Left lung (tissue), 10 donors: ENCODE data around the gene ST3GAL3. TPM values are rescaled to one million over a fixed set of nuclear protein-coding genes. Genes with fewer than 3 reads are reported as not detected.

Source experiments
- ATAC-seq: fragments of 200-7000 bp; cut with Tn5 transposase; one replicate; pipeline ENCODE4 v1.9.1; 2020; ENCODE audit warnings: moderate library complexity
- DNase-seq, 4 donors: peaks; one replicate each; pipeline ENCODE4 v3.0.0-alpha.2; 2013 to 2020
- H3K27ac ChIP-seq, 2 donors: fragments of 200-600 bp; sonication (generic) in 1 of 2; one replicate each; pipeline versions ENCODE4 v1.5.0 to v1.8.0; 2020 to 2021
- H3K27me3 ChIP-seq, 2 donors: fragments of 200-600 bp; sonication (generic) in 1 of 2; one replicate each; pipeline versions ENCODE4 v1.5.0 to v1.8.0; 2020 to 2021
- H3K36me3 ChIP-seq, 2 donors: fragments of 200-600 bp; sonication (generic) in 1 of 2; one replicate each; pipeline versions ENCODE4 v1.5.0 to v1.8.0; 2020 to 2021
- H3K4me1 ChIP-seq, 2 donors: fragments of 200-600 bp; one replicate each; pipeline ENCODE4 v1.8.0; 2021
- H3K4me3 ChIP-seq, 2 donors: fragments of 200-600 bp; sonication (generic) in 1 of 2; one replicate each; pipeline versions ENCODE4 v1.5.0 to v1.8.0; 2020 to 2021; ENCODE audit warnings: mild to moderate bottlenecking in 1 of 2
- H3K9me3 ChIP-seq, 2 donors: fragments of 200-600 bp; sonication (generic) in 1 of 2; one replicate each; pipeline versions ENCODE4 v1.5.0 to v1.8.0; 2020 to 2021
- CTCF ChIP-seq, 2 donors: fragments of 200-600 bp; sonication (generic) in 1 of 2; IDR thresholded peaks; one replicate each; pipeline versions ENCODE4 v1.5.0 to v1.8.0; 2021; ENCODE audit warnings: antibody characterized with exemption in 2 of 2
- intact Hi-C, 2 donors: fragments of 100-400 bp; cut with DNase I; formaldehyde crosslinking; loops; one replicate each; pipeline versions ENCODE4 v1.11.2 to v1.14.2; 2022
- polyA plus RNA-seq, 6 donors: library from polyadenylated mRNA; unstranded; fragments of 120-200 nt; gene quantifications; one replicate each; pipeline ENCODE4 v1.2.1, GENCODE V29; 2013; ENCODE audit not compliant: insufficient read length in 6 of 6
- total RNA-seq, 2 donors: library from RNA; stranded (reverse); fragmentation: NEBNext Ultra II Directional; extraction: Animal tissue kit (Norgen Biotek cat#: 25700); gene quantifications; one replicate each; pipeline ENCODE4 v1.2.1, GENCODE V29; 2021
- donor health status: DM: no; HTN: yes; CAD: no.
- donor health status: DM: no; HTN: no; CAD: no.

Gene ST3GAL3
- total and polyA plus RNA-seq, 8 donors = 18.9 to 42.4 (median 34.4) TPM

- intact Hi-C loops = no loop called here
- H3K36me3 ChIP-seq = peaks cover 0 to 9% of the 10 kb centered on the region in 2 donors
- H3K27ac ChIP-seq = no peak overlapping the region
- no peak overlapping the region for H3K4me3 ChIP-seq
- no peak for DNase-seq
- no peaks in the 10 kb centered on the region for H3K27me3 ChIP-seq
- H3K4me1 ChIP-seq = no peaks in the 10 kb centered on the region
- no peak for ATAC-seq
- no peaks in the 10 kb centered on the region for H3K9me3 ChIP-seq
- no peak for TF ChIP-seq CTCF (IDR thresholded peaks at IDR 0.05)
Measured at GRCh38 chr1:43874716-43875115, 167.4 kb downstream of the ST3GAL3 start.

GRCh38 chr1:43875331-43875730 lies 168.0 kb downstream of the ST3GAL3 start:
- Histone ChIP-seq H3K9me3 (no peaks in the 10 kb centered on the region), H3K36me3 (peaks cover 0 to 14% of the 10 kb centered on the region in 2 donors), H3K27ac (no peak overlapping the region), H3K4me3 (no peak overlapping the region), H3K4me1 (no peaks in the 10 kb centered on the region), H3K27me3 (no peaks in the 10 kb centered on the region)
- DNase-seq (no peak), ATAC-seq (no peak)
- TF ChIP-seq CTCF (IDR thresholded peaks at IDR 0.05) = no peak
- intact Hi-C loops = no loop called here

GRCh38 chr1:43877101-43877500 lies 169.8 kb downstream of the ST3GAL3 start:
- no peaks in the 10 kb centered on the region for H3K4me1 ChIP-seq
- no peak overlapping the region for H3K27ac ChIP-seq
- intact Hi-C loops = no loop called here
- H3K36me3 ChIP-seq = peaks cover 0 to 14% of the 10 kb centered on the region in 2 donors
- ATAC-seq (no peak), DNase-seq (no peak)
- no peaks in the 10 kb centered on the region for H3K27me3 ChIP-seq
- no peak for TF ChIP-seq CTCF (IDR thresholded peaks at IDR 0.05)
- no peaks in the 10 kb centered on the region for H3K9me3 ChIP-seq
- H3K4me3 ChIP-seq = no peak overlapping the region

GRCh38 chr1:43878440-43878839 lies 171.1 kb downstream of the ST3GAL3 start:
- no peak overlapping the region for H3K27ac ChIP-seq
- no peak for TF ChIP-seq CTCF (IDR thresholded peaks at IDR 0.05)
- no peaks in the 10 kb centered on the region for H3K27me3 ChIP-seq
- no peaks in the 10 kb centered on the region for H3K4me1 ChIP-seq
- DNase-seq (no peak), ATAC-seq (no peak)
- intact Hi-C loops = no loop called here
- no peak overlapping the region for H3K4me3 ChIP-seq
- peaks cover 0 to 14% of the 10 kb centered on the region in 2 donors for H3K36me3 ChIP-seq
- no peaks in the 10 kb centered on the region for H3K9me3 ChIP-seq

GRCh38 chr1:43878854-43879253 lies 171.5 kb downstream of the ST3GAL3 start:
- no peak overlapping the region for H3K27ac ChIP-seq
- intact Hi-C loops = no loop called here

More at GRCh38 chr1:43878854-43879253, 171.5 kb downstream of the ST3GAL3 start:
- Histone ChIP-seq H3K27me3 (no peaks in the 10 kb centered on the region), H3K4me1 (no peaks in the 10 kb centered on the region), H3K9me3 (no peaks in the 10 kb centered on the region), H3K36me3 (peaks cover 0 to 14% of the 10 kb centered on the region in 2 donors), H3K4me3 (no peak overlapping the region)
- TF ChIP-seq CTCF (IDR thresholded peaks at IDR 0.05) = no peak
- ATAC-seq = no peak
- no peak for DNase-seq
